HG03139 (cell line): ENCODE results near the gene VWF.
"Not testable (repeated sequence)": the region's sequence is repeated elsewhere in the genome, so short reads cannot be mapped to it uniquely, and the experiment has no call there.

Experiments used
- ATAC-seq: cut with Tn5 transposase; IDR thresholded peaks from one replicate; pipeline ENCODE4 v1.9.1; 2021; ENCODE audit not compliant: unreplicated experiment

VWF gene

DNA sequence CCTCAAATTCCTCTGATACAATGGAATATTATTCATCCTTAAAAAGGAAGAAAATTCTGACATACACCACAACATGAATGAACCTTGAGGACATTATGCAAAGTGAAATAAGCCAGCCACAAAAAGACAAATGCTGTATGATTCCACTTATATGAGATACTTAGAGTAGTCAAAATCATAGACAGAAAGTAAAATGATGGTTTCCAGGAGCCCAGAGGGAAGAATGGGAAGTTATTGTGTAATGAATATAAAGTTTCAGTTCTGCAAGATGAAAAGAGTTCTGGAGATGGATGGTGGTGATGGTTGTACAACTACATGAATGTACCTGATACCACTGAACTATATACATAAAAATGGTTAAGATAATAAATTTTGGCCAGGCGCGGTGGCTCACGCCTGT is 18.3 kb downstream of the VWF start:
- no peak for ATAC-seq

DNA sequence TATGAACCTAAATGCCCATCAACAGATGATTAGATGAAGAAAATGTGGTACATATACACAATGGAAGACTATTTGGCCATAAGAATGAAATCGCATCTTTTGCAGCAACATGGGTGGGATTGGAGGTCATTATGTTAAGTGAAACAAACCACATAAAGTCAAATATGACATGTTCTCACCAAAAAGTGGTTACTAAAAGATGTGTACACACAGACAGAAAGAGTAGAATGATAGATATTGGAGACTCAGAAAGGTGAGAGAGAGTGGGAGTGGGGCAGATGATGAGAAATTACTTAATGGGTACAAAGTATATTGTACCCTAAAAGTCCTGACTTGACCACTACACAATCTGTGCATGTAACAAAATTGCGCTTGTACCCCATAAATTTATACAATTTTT is 19.6 kb downstream of the VWF start:
- ATAC-seq = no peak

DNA sequence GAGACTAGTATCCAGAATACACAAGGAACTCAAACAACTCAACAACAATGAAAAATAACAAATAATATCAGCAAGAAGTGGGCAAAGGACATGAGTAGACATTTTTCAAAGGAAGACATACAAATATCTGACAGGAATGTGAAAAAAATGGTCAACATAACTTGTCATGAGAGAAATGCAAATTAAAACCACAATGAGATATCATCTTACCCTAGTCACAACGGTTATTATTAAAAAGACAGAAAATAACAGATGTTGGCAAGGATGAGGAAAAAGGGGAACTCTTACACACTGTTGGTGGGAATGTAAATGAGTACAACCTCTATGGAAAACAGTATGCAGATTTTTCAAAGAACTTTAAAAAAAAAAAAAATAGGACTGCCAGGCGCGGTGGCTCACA is 20.4 kb downstream of the VWF start:
- no peak for ATAC-seq

DNA sequence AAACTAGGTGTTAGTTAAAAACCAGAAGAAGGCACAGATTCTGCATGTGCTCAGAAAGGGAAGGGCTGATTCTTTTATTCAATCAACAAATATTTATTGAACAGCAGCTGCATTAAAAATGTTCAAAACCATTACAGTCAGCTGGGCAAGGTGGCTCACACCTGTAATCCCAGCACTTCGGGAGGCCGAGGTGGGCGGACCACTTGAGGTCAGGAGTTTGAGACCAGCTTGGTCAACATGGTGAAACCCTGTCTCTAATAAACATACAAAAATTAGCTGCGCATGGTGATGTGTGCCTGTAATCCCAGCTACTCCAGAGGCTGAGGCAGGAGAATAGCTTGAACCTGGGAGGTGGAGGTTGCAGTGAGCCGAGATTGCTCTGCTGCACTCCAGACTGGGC is 22.4 kb downstream of the VWF start:
- not testable (repeated sequence) for ATAC-seq

DNA sequence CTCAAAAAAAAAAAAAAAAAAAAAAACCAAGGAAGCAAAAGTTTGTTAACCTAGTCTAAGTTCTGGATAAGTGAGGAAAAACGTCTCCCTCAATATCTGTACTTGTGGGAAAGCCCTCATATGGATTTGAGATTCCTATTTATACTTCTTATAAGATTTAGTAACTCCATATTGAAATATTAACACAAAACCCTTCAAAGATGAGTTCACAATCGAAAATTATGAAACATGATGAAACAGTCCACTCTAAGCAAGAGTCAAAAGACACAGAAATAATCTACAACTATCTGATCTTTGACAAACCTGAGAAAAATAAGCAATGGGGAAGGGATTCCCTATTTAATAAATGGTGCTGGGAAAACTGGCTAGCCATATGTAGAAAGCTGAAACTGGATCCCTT is 25.2 kb downstream of the VWF start:
- ATAC-seq = no peak

DNA sequence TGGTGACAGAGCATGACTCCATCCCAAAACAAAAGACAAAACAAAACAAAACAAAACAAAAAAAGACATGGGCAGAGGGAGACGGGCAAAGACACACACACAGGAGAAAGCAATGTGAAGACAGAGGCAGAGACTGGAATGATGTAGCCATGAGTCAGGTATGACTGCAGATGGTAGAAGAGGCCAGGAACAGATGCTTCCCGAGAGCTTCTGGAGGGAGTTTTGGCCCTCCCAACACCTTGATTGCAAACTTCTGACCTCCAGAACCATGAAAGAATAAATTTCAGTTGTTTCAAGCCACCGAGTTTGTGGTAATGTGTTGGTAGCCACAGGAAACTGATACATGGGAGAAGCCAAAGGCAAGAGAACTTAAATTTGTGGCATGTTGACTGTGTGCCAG is 27.1 kb downstream of the VWF start:
- no peak for ATAC-seq

DNA sequence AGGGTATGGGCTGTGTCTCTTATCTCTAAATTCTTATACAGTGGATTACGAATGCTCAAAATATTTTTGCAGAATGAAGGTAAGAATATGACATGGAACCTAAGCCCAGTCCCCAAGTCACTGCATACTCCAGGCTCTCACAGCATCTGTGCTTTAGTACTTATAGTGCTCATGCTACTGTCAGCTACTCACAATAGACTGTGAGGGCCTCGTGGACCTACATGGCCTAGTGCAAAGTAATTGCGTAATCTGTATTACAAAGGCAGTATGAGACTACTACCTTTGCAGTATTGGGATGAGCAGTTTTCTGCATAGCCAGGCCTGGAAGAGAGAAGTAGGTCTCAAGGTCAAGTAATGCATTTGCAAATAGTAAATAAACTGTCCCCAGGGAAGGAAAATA is 27.9 kb downstream of the VWF start:
- ATAC-seq = no peak

DNA sequence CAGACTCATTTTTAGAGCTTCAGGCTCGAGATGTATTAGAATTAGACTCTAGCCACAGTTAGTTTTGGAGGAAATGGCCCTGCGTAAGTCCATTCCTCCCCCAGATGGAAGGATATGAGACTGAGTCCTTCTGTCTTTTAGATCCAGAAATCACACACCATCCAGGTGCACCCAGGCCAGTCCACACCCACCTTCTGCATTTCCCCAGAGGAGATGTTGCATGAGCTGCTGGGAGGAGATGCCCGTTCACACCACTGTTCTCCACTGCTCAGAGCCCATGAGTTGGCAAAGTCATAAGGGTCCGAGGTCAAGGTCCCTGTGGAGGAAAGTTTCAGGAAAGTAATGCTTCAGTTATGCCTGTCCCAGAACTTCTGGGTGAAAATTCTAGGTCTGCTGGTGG is 29.2 kb downstream of the VWF start:
- ATAC-seq = no peak

DNA sequence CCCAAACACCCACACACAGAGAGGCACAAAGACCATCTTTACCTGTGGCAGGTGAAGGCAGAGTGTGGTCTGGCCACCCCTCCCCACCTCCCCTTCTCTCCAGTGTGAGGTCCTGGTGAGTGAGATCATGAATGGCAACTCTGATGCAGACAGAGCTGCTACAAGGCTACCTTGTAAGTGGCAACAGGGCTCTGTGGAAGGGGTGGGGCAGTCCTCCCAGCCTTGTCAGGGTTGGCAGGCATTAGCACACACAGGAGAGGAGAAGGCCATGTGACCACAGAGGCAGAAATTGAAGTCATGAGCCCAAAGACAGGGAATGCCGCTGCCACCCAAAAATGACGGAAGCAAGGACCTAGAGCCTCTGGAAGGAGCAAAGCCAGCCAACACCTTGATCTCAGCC is 30.7 kb downstream of the VWF start:
- ATAC-seq = no peak

DNA sequence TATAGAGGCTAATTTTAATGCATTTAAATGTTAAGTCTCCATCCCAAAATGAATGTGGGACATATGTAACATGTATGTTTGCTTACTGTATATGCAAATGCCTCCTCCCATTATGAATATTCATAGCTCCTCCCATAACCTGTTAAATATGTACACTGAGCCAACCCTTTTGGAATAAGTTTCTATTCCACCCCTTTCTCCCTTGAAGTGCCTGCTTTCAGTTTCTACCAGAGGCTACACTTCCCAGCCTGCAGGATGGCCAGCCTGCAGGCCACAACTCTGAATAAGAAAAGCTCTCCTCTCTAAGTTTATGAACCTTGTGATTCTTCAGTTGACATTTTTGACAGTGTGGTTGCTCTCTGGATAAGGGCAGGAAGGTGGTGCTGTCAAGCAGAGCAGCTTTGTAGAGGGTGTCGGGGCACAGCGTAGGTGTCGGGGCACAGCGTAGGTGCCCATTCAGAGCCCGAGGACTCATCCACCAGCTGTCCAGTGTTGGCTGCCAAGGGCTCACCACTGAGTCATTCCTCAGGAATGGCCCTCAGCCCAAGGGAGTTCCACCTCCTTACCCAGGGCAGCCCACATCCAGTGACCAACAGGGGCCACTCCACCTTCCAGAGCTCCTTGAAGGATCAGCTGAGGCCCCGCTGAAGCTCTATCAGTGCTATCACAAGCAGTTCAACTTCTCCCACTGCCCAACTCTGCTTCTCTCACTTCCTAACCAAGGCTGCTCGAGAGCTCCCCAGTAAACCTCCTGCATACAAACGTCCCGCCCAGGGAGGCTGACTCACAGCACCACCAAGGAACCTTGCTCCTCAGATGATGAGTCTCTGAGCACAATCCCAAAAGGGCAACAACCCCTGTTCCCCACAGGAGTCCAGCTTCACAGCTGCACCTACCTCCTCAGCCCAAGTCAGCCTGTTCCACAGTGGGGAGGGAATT is 31.4 kb downstream of the VWF start:
- no peak for ATAC-seq

DNA sequence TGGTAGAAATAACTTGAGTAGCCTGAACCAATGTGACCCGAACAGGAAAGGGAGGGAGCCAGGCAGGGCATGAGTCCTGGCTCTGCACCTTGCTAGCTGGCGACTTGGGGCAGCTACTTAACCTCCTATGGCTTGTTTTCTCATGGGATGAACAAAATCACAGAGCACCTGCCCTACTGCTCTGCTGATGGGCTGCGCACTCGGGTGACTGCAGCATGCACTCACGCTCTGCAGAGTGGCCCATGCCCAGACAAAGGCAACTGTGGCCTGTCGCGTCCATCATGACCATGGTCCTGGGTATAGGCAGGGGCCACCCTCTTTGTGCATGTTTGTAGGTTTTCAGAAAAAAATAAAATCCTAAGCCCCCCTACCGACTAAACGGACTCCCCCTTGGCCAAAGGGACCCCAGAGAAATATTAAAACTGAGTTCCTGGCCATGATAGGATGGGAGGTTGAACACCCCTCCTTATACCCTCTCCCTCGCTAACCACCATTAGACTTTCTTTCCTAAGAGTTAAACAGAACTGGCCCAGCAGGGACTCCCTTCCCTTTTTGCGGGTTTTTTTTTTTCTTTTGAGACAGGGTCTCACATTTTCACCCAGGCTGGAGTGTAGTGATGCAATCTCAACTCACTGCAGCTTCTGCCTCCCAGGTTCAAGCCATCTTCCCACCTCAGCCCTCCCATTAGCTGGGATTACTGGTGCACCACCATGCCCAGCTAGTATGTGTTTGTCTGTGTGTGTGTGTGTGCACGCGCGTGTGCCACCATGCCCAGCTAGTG is 32.5 kb downstream of the VWF start:
- no peak for ATAC-seq

DNA sequence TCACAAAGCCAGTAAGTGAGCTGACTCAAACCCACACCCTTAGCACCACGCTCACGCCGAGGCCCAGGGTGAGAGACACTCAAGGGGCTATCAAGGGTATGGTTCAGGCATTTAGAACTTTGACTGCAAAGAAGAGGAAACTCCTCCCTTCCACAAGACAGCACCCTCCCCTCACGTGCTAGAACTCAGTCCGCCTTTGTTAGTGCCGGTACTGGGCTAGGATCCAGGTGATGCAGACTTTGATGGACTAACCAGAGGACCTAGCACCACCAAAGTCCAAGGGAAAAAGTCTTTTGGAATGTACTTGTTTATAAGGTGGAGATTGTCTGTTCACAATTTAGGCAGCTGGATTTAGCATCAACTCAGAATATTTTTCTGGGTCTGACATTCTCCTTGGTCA is 33.7 kb downstream of the VWF start:
- no peak for ATAC-seq

DNA sequence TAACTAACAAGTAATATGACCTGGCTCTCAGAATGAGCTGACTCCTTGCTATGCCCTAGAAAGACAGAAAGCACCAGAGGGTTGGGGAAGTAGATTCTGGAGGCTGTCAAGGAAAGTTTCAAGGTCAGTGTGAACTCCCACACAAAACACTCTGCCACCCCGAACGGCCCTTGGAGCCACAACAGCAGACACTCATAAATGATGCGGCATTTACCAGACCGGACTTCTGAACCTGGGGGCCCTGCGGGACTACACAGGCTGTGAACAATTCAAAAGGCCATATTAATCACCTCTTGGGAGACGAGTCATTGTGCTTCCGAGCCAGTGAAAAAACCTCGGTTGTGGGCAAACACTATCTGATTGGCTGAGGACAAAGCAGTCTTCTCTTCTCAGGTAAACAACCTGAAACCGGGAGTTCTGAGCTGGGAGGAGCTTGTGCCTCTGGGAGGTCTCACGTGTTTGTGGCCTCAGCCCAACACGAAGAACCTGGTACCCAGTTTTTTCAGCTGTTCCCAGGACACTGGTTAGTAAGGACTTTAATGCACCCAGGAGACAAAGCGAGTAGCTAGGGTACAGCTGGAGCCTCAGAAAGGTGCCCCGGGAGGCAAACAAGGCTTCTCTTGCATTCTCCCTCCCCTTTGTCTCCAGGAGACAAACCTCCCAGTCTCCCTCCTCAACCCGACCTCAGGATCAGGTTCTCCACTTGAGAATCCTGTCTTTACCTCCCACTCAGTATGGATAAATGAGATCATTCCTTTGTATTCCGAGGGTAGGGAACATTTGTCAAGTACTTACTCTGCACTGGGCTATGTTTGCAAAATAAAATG is 35.3 kb downstream of the VWF start:
- ATAC-seq = no peak

DNA sequence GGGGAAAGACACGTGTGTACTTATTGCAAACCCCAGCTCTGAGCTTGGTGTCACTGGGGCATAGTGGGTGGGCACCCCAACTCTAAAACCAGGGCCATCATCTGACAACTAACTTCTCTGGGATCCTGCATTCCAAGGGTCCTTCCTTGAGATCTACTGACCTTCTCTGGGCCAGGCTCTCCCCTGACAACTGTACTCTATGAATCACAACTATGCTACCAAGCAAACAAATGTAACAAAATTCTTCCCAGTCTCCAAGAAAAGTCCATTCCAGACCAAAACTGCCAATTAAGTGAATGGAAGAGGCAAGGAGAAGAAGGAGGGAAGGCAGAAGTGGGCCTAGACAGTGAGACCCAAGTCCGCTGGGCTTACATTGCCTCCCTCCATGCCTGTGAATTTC is 38.2 kb downstream of the VWF start:
- ATAC-seq = no peak

DNA sequence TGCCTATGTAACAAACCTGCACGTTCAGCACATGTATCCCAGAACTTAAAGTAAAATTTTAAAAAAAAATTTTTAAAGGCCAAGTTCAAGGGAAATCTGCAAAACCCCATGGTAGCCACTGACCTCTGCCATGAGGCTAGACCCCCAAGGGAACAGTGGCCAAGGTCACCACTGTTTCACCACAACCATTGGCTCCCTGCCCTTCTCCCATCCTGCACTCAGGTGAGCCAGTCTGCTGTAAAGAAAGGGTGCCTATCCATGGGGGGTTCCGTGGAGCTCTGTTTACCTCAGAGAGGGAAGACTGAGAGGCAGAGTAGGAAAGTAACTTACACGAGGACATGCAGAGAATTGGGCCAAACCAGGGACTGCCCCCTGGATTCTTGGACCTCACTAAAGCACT is 38.6 kb downstream of the VWF start:
- no peak for ATAC-seq

DNA sequence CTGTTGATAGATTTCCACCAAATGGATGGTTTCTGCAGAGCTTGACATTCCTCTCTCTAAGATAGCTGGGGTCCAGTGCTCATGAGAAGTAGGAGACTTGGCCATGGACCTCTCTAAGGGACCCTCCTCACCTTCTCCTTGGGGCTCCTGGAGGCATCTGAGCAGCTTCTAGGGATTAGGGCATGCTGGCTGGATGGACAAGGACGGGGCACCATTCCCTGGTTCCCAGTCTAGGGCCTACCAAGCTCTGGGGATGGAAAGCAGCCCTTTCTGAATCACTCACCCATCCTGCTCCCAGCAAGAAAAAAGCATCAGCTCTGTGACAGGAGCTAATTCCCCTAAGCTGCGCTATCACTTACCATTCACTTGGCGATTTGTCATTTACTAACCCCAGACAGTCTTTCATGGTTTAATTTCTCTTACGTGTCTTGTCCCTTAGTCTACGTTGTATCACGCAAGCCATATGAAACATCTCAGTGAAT is 39.5 kb downstream of the VWF start:
- ATAC-seq = no peak

DNA sequence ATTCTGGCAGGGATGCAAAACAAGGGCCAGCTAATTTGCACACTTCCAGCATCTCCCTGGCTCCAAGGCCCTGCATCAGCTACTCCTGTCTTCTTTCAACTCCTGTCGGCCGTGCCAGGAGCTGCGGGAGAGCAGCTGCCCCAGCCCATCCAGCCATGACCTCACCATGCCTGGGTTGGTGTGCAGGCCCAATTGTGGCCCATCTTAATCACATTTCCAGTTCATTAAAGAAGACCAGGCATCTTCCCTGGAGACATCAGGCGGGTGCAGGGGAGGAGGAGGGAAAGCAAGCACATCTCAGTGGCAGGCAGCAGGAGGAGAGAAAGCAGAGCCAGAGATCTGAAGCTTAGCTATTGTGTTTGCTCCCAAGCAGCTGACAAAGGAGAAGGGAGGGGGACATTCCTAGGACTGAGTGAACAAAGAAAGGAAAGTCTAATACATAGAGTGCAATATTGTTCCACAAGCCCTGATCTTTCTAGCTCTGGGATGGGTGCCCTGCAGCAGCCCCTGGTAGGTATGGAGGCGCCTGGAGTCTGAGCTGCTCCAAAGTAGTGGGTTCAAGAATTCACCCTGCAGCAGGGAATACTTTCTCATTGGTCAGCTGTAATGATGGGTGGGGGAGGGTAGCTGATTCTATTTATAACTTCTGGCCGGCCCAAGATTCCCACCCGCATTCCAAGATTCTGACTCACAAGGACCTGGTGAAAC is 40.1 kb downstream of the VWF start:
- ATAC-seq = no peak

DNA sequence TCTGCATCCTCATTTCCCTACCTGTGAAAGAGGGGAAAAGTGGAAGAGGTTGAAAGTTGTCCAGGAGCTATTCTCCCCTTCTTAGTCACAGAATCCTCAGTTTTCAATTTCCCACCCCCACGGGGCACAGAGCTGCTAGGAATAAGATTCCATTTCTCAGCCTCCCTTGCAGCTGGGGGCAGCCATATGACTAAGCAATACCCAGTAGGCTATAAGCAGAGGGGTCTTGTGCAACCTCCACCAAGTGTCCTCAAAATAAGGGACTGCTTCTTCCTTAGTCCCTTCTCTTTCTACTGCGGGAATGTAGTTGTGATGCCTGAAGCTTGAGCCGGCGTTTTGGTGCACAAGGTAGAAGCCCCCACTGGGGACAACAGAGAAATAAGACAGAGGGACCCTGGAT is 40.9 kb downstream of the VWF start:
- ATAC-seq = no peak

DNA sequence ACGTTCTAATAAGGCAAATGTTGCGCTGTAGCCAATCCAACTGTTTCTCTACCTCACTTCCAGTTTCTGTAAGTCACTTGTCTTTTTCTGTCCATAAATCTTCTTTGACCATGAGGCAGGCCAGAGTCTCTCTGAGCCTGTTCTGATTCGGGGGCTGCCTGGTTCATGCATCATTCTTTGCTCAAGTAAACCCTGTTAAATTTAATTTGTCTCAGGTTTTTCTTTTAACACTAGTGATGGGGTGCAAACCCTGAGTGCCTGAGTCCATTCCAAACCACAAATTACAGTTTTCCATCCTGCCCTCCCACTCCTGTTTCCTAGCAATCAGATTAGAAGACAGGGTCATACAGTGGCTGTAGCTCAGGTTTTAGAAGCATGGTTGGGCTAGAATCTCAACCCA is 41.9 kb downstream of the VWF start:
- ATAC-seq = no peak

DNA sequence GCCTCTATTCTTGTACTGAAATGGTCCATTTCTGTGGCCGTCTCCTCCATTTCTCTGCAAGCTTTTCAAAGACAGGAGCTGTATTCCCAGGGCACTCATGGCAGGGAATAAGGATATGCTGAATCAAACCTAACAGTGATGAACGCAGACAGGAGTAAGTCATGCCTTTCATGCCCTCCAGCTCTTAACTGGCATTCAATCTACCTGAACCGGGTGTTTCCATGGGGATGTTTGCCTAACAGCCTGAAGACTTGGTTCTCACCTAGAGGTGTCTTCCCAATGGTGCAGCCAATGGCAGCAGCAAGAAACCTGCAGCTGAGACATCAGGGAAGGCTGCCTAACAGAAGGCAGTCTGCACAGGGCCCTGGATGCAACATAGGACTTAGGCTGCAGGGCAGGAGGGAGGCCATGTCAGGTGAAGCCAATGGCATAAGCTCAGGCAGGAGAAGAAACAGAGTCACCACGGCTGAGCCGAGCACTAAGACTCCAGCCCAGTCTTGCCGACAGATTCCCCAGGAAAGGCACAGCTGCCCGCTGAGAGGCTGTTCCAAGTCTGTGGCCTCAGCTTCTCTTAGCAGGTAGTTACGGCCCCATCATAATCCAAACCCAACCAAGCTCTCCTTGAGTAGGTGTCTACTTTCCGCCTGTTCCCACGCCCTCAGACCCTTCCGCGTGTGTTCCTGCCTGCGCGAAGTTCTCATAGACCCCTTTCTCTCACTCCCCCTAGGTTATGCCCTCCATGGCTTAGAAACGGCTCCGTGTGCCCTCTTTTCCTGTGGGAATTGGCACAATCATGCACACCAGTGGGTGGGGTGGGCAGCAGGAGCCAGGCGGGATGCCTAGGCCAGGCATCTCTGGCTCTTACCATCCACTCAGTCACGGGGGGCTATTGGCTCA is 44.1 kb downstream of the VWF start:
- no peak for ATAC-seq
